OCI-LY7 (cell line): ENCODE data around the gene FAM163A.

Experiments used
- EZH2phosphoT487 ChIP-seq: fragments of 200-600 bp; sonication (generic); IDR thresholded peaks from 2 replicates; pipeline ENCODE4 v1.6.1; 2018; ENCODE audit warnings: low read depth, borderline replicate concordance, mild to moderate bottlenecking, mixed run types, antibody characterized with exemption, low read length, moderate library complexity, mixed read lengths
- TF ChIP-seq, protein P1 (sequence below): fragments of 200-600 bp; sonication (generic); conservative IDR thresholded peaks from 2 replicates; pipeline ENCODE4 v1.5.1; 2014; ENCODE audit warnings: mild to moderate bottlenecking, antibody characterized with exemption, low read length, moderate library complexity, mixed read lengths

DNA sequence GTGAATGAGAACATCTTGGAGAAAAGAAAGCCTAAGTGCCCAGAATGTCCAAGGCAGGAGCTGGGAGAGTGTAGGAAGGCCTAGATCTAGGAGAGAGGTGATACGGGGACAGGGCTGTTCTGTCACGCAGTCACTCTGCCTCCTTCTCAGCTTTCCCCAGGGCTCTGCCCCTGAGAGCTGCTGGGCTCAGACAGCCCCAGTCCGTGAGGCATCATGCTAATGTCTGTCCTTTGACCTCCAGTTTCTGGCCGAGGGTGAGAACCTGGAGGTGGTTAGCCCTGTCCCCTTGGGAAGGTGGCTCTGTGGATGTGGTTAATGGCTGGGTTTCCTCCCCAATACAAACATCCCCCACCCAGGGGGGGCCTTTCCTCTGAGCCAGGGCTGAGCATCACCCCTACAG, 63.2 kb downstream of the FAM163A start:
- TF ChIP-seq, protein P1, sequence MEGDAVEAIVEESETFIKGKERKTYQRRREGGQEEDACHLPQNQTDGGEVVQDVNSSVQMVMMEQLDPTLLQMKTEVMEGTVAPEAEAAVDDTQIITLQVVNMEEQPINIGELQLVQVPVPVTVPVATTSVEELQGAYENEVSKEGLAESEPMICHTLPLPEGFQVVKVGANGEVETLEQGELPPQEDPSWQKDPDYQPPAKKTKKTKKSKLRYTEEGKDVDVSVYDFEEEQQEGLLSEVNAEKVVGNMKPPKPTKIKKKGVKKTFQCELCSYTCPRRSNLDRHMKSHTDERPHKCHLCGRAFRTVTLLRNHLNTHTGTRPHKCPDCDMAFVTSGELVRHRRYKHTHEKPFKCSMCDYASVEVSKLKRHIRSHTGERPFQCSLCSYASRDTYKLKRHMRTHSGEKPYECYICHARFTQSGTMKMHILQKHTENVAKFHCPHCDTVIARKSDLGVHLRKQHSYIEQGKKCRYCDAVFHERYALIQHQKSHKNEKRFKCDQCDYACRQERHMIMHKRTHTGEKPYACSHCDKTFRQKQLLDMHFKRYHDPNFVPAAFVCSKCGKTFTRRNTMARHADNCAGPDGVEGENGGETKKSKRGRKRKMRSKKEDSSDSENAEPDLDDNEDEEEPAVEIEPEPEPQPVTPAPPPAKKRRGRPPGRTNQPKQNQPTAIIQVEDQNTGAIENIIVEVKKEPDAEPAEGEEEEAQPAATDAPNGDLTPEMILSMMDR: no peak
- TF ChIP-seq EZH2phosphoT487: no peak
